Astrocyte (in vitro differentiated cells and primary cell): ENCODE measurements around the gene ISCU. TPM values are rescaled to one million over a fixed set of nuclear protein-coding genes. Genes with fewer than 3 reads are reported as not detected.
A peak's percentile ranks its signal among the peaks of the same experiment; 100 is the strongest.

ENCODE experiments used
- DNase-seq: peaks from one replicate; pipeline ENCODE4 v3.0.0-alpha.2; 2010; ENCODE audit warnings: low read depth
- FAIRE-seq: peaks from 2 replicates; lab custom pipeline; 2011; peaks lifted over from hg19 to GRCh38; lab: Jason Lieb, UNC
- H2AFZ ChIP-seq: 2 replicates; pipeline ENCODE4 v1.6.0; 2012; ENCODE audit warnings: low read depth, low read length, inconsistent platforms
- H3K27ac ChIP-seq: 2 replicates; pipeline ENCODE4 v1.5.1; 2011; ENCODE audit warnings: low read depth, low read length, inconsistent platforms
- H3K27me3 ChIP-seq: 2 replicates; pipeline ENCODE4 v1.6.0; 2011; ENCODE audit warnings: low read length, inconsistent platforms; ENCODE audit not compliant: insufficient read depth
- H3K36me3 ChIP-seq: 2 replicates; pipeline ENCODE4 v1.5.1; 2011; ENCODE audit warnings: low read length, inconsistent platforms; ENCODE audit not compliant: insufficient read depth
- H3K4me1 ChIP-seq: 2 replicates; pipeline ENCODE4 v1.5.1; 2011; ENCODE audit warnings: low read length, inconsistent platforms; ENCODE audit not compliant: insufficient read depth
- H3K4me2 ChIP-seq: 2 replicates; pipeline ENCODE4 v1.6.0; 2012; ENCODE audit warnings: low read length, inconsistent platforms
- H3K4me3 ChIP-seq: 2 replicates; pipeline ENCODE4 v1.5.1; 2011; ENCODE audit warnings: low read depth, mild to moderate bottlenecking, low read length, inconsistent platforms; ENCODE audit not compliant: insufficient read depth
- H3K79me2 ChIP-seq: 2 replicates; pipeline ENCODE4 v1.6.0; 2012; ENCODE audit warnings: mild to moderate bottlenecking, low read length, inconsistent platforms; ENCODE audit not compliant: insufficient read depth
- H3K9ac ChIP-seq: 2 replicates; pipeline ENCODE4 v1.6.0; 2012; ENCODE audit warnings: mild to moderate bottlenecking, low read length, inconsistent platforms
- H3K9me3 ChIP-seq: 2 replicates; pipeline ENCODE4 v1.5.1; 2012; ENCODE audit warnings: low read depth, mild to moderate bottlenecking, low read length, inconsistent platforms; ENCODE audit not compliant: insufficient read depth
- H4K20me1 ChIP-seq: 2 replicates; pipeline ENCODE4 v1.6.0; 2012; ENCODE audit warnings: low read length, inconsistent platforms; ENCODE audit not compliant: insufficient read depth
- H3K27ac Mint-ChIP-seq: one replicate; pipeline ENCODE4 v1.8.0; 2021; ENCODE audit warnings: mild to moderate bottlenecking, mixed read lengths; ENCODE audit not compliant: unreplicated experiment
- H3K27me3 Mint-ChIP-seq: one replicate; pipeline ENCODE4 v1.8.0; 2021; ENCODE audit warnings: low read depth, mixed read lengths; ENCODE audit not compliant: unreplicated experiment
- H3K36me3 Mint-ChIP-seq: one replicate; pipeline ENCODE4 v1.8.0; 2021; ENCODE audit warnings: low read depth, mixed read lengths; ENCODE audit not compliant: unreplicated experiment
- H3K4me1 Mint-ChIP-seq: one replicate; pipeline ENCODE4 v1.8.0; 2021; ENCODE audit warnings: low read depth, mixed read lengths; ENCODE audit not compliant: unreplicated experiment
- H3K4me3 Mint-ChIP-seq: one replicate; pipeline ENCODE4 v1.8.0; 2021; ENCODE audit warnings: mild to moderate bottlenecking, moderate library complexity, mixed read lengths; ENCODE audit not compliant: unreplicated experiment
- H3K9me3 Mint-ChIP-seq: one replicate; pipeline ENCODE4 v1.8.0; 2021; ENCODE audit warnings: mild to moderate bottlenecking, mixed read lengths; ENCODE audit not compliant: unreplicated experiment
- CTCF ChIP-seq: IDR thresholded peaks from 2 replicates; pipeline ENCODE4 v1.5.1; 2011; ENCODE audit warnings: low read depth, mild to moderate bottlenecking, inconsistent platforms, low read length, moderate library complexity; ENCODE audit not compliant: insufficient read depth
- EZH2 ChIP-seq: IDR thresholded peaks from 2 replicates; pipeline ENCODE4 v1.6.1; 2012; ENCODE audit warnings: mild to moderate bottlenecking, low read length, inconsistent platforms; ENCODE audit not compliant: insufficient read depth
- total RNA-seq: library from RNA; stranded (reverse); gene quantifications from 2 replicates; pipeline ENCODE4 v1.2.1, GENCODE V29; 2021

ISCU gene
- total RNA-seq, 1 donor from 2014 or later, result 124 TPM

- H3K27me3 Mint-ChIP-seq, result no peaks in the 10 kb centered on the region
- Histone ChIP-seq H3K4me3 (no peak overlapping the region), H3K9me3 (peaks cover 2% of the 10 kb centered on the region), H3K4me2 (no peak overlapping the region), H3K9ac (no peak overlapping the region), H3K27me3 (no peaks in the 10 kb centered on the region), H3K4me1 (peaks cover 25% of the 10 kb centered on the region), H4K20me1 (no peaks in the 10 kb centered on the region), H3K79me2 (no peaks in the 10 kb centered on the region), H3K36me3 (no peaks in the 10 kb centered on the region), H2AFZ (no peak overlapping the region), H3K27ac (no peak overlapping the region)
- no peak for TF ChIP-seq CTCF
- no peak for TF ChIP-seq EZH2
- no peak overlapping the region for H3K27ac Mint-ChIP-seq
- no peak overlapping the region for H3K4me3 Mint-ChIP-seq
- FAIRE-seq (no peak), DNase-seq (no peak)
- peaks cover 3% of the 10 kb centered on the region for H3K9me3 Mint-ChIP-seq
- H3K4me1 Mint-ChIP-seq, result peaks cover 18% of the 10 kb centered on the region
- peaks cover 2% of the 10 kb centered on the region for H3K36me3 Mint-ChIP-seq
Observed at GRCh38 chr12:108610856-108611605, 48.6 kb downstream of the ISCU start.

GRCh38 chr12:108611884-108612415, 49.6 kb downstream of the ISCU start:
- Histone ChIP-seq H3K79me2 (no peaks in the 10 kb centered on the region), H2AFZ (no peak overlapping the region), H3K4me1 (peaks cover 28% of the 10 kb centered on the region), H3K27ac (peak overlapping the region; percentile 62), H3K36me3 (no peaks in the 10 kb centered on the region), H4K20me1 (no peaks in the 10 kb centered on the region), H3K27me3 (no peaks in the 10 kb centered on the region), H3K9ac (no peak overlapping the region), H3K4me3 (no peak overlapping the region), H3K9me3 (peaks cover 4% of the 10 kb centered on the region), H3K4me2 (peak overlapping the region; percentile 13)
- Mint-ChIP-seq H3K4me1 (peaks cover 24% of the 10 kb centered on the region), H3K27ac (no peak overlapping the region), H3K27me3 (no peaks in the 10 kb centered on the region), H3K36me3 (peaks cover 6% of the 10 kb centered on the region), H3K4me3 (peak overlapping the region; percentile 6), H3K9me3 (peaks cover 5% of the 10 kb centered on the region)
- peak; percentile 96 for DNase-seq
- TF ChIP-seq CTCF (peak; percentile 62), EZH2 (no peak)
- peak; percentile 68 for FAIRE-seq
